ENCODE data around the gene ACTA1.

DNA sequence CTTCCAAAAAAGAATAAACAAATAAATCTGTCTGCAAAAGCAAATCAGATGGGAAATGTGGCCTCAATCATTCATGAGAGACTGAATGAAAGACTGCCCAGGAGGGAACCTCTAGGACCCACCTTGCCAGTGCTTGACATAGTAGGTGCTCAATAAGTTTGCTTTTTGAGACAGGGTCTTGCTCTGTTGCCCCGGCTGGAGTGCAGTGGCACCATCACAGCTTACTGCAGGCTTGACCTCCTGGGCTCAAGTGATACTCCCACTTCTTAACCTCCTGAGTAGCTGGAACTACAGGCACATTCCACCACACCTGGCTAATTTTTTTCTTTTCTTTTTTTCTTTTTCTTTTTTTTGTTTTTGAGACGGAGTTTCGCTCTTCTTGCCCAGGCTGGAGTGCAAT, 50.7 kb downstream of the ACTA1 start:
- TF ChIP-seq POLR2A (IDR thresholded peaks at IDR 0.05; ENCODE audit: borderline replicate concordance, extremely low read depth, insufficient read depth, insufficient read length) (no peak), POLR2AphosphoS5 (IDR thresholded peaks at IDR 0.05; ENCODE audit: low read depth, low read length) (no peak), RAD21 (IDR thresholded peaks at IDR 0.05; ENCODE audit: low read depth) (no peak), JUND (IDR thresholded peaks at IDR 0.05) (no peak), TCF7L2 (IDR thresholded peaks at IDR 0.05; ENCODE audit: borderline replicate concordance, extremely low read depth, insufficient read depth, insufficient read length) (no peak), EZH2 (IDR thresholded peaks at IDR 0.05) (no peak), CEBPB (IDR thresholded peaks at IDR 0.05; ENCODE audit: low read depth) (no peak)
- TF ChIP-seq, protein P1, sequence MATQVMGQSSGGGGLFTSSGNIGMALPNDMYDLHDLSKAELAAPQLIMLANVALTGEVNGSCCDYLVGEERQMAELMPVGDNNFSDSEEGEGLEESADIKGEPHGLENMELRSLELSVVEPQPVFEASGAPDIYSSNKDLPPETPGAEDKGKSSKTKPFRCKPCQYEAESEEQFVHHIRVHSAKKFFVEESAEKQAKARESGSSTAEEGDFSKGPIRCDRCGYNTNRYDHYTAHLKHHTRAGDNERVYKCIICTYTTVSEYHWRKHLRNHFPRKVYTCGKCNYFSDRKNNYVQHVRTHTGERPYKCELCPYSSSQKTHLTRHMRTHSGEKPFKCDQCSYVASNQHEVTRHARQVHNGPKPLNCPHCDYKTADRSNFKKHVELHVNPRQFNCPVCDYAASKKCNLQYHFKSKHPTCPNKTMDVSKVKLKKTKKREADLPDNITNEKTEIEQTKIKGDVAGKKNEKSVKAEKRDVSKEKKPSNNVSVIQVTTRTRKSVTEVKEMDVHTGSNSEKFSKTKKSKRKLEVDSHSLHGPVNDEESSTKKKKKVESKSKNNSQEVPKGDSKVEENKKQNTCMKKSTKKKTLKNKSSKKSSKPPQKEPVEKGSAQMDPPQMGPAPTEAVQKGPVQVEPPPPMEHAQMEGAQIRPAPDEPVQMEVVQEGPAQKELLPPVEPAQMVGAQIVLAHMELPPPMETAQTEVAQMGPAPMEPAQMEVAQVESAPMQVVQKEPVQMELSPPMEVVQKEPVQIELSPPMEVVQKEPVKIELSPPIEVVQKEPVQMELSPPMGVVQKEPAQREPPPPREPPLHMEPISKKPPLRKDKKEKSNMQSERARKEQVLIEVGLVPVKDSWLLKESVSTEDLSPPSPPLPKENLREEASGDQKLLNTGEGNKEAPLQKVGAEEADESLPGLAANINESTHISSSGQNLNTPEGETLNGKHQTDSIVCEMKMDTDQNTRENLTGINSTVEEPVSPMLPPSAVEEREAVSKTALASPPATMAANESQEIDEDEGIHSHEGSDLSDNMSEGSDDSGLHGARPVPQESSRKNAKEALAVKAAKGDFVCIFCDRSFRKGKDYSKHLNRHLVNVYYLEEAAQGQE (IDR thresholded peaks at IDR 0.05; ENCODE audit: low read depth), result no peak
- TF ChIP-seq, protein P2, sequence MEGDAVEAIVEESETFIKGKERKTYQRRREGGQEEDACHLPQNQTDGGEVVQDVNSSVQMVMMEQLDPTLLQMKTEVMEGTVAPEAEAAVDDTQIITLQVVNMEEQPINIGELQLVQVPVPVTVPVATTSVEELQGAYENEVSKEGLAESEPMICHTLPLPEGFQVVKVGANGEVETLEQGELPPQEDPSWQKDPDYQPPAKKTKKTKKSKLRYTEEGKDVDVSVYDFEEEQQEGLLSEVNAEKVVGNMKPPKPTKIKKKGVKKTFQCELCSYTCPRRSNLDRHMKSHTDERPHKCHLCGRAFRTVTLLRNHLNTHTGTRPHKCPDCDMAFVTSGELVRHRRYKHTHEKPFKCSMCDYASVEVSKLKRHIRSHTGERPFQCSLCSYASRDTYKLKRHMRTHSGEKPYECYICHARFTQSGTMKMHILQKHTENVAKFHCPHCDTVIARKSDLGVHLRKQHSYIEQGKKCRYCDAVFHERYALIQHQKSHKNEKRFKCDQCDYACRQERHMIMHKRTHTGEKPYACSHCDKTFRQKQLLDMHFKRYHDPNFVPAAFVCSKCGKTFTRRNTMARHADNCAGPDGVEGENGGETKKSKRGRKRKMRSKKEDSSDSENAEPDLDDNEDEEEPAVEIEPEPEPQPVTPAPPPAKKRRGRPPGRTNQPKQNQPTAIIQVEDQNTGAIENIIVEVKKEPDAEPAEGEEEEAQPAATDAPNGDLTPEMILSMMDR (IDR thresholded peaks at IDR 0.05 in 2 of 3, conservative IDR thresholded peaks at IDR 0.05 in 1 of 3; ENCODE audit: borderline replicate concordance in 1 of 3, insufficient read depth in 1 of 3, low read depth in 2 of 3, low read length in 2 of 3), result no peak
- TF ChIP-seq, protein P3, sequence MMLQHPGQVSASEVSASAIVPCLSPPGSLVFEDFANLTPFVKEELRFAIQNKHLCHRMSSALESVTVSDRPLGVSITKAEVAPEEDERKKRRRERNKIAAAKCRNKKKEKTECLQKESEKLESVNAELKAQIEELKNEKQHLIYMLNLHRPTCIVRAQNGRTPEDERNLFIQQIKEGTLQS (IDR thresholded peaks at IDR 0.05), result no peak

Measured in HCT116 (cell line).